IPS-18c (cell line): ENCODE data around the gene IGF1R.
A peak's percentile ranks its signal among the peaks of the same experiment; 100 is the strongest.

ENCODE experiments used
- H3K4me3 ChIP-seq: 2 replicates; pipeline ENCODE4 v1.7.0; 2013; ENCODE audit warnings: low read depth, mild to moderate bottlenecking, low read length, moderate library complexity; ENCODE audit not compliant: insufficient read depth
- H3K9me3 ChIP-seq: one replicate; pipeline ENCODE4 v1.6.1; 2013; ENCODE audit warnings: mild to moderate bottlenecking, low read length, moderate library complexity; ENCODE audit not compliant: control insufficient read depth, insufficient read depth

The IGF1R gene

DNA sequence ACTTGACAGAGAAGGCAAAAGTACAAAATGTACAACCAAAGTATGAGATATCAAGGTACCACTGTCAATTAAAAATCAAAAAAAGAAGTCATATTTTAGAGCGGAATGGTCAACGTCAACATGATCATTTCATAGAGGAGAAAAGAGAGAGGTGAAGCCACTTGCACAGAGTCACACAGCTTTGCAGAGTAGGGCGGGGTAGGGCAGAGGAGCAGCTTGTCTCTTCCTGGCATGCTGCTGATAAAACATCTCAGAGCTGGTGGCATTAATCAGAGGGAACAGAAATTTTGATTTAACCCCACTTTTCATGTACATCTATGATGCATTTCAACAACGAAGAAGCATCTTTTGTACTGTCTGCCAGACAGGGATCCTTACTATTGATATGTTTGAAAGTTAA, 5.2 kb upstream of the IGF1R start:
- H3K9me3 ChIP-seq: no peaks in the 10 kb centered on the region
- H3K4me3 ChIP-seq: no peak overlapping the region

- peak overlapping the region; percentile 86 for H3K4me3 ChIP-seq
- no peaks in the 10 kb centered on the region for H3K9me3 ChIP-seq
Observed at GRCh38 chr15:98646546-98647025, 1.8 kb upstream of the IGF1R start.

- Histone ChIP-seq H3K4me3 (peak overlapping the region; percentile 86), H3K9me3 (no peaks in the 10 kb centered on the region)
Observed at GRCh38 chr15:98647026-98647773, 1.1 kb upstream of the IGF1R start.

DNA sequence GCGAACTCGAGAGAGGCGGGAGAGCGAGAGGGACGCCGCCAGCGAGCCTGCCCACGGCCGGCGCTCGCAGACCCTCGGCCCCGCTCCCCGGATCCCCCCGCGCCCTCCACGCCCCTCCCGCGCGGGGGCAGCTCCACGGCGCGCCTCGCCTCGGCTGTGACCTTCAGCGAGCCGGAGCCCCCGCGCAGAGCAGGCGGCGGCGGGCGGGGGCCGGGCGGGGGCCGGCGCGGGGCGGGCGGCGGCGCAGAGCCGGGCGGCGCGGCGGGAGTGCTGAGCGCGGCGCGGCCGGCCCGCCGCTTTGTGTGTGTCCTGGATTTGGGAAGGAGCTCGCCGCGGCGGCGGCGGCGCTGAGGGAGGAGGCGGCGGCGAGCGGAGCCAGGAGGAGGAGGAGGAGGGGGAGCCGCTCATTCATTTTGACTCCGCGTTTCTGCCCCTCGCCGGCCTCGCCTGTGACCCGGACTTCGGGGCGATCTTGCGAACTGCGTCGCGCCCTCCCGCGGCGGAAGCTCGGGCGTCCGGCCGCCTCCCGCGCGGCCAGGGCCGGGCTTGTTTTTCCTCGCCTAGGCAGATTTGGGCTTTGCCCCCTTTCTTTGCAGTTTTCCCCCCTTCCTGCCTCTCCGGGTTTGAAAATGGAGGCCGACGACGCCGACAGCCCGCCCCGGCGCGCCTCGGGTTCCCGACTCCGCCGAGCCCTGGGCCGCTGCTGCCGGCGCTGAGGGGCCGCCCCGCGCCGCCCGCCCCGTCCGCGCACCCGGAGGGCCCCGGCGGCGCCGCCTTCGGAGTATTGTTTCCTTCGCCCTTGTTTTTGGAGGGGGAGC, 524 bp downstream of the IGF1R start:
- H3K4me3 ChIP-seq: peak overlapping the region; percentile 82
- no peaks in the 10 kb centered on the region for H3K9me3 ChIP-seq

DNA sequence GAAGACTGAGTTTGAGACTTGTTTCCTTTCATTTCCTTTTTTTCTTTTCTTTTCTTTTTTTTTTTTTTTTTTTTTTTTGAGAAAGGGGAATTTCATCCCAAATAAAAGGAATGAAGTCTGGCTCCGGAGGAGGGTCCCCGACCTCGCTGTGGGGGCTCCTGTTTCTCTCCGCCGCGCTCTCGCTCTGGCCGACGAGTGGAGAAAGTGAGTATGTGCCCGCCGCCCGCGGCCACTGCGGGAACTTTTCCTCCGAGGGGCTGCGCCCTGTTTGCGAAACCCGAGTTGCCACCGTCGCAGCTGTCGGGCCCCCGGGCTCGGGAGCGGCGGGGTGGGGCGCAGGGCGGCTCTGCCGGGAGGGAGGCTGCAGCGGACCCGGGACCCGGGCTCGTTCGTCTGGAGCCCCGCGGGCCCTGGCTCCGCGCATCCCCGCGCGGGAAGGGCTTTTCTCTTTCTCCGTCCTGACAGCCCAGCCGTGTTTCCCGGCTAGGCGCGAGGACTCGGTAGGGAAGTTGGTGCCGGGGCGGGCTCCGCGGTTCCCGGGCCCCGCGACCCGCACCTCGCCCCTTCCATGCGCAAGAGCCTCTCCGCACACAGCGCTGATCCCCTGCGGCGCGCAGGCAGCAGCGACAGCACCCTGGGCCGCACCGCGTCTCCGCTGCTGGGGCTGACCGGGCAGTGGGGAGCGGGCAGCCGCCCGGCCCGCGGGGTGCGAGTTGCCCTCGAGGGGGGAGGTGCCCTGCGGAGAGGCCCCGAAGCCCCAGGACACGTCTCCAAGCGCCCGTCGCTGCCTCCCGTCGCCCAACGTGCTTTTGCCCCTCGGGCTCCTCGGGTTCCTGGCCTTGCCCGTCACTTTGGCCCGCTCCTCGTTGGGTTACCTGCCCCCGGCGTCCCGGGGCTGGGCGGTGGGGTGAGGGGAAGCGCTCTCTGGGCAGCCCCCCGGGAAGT, 1.4 kb downstream of the IGF1R start:
- Histone ChIP-seq H3K4me3 (peak overlapping the region; percentile 82), H3K9me3 (no peaks in the 10 kb centered on the region)

DNA sequence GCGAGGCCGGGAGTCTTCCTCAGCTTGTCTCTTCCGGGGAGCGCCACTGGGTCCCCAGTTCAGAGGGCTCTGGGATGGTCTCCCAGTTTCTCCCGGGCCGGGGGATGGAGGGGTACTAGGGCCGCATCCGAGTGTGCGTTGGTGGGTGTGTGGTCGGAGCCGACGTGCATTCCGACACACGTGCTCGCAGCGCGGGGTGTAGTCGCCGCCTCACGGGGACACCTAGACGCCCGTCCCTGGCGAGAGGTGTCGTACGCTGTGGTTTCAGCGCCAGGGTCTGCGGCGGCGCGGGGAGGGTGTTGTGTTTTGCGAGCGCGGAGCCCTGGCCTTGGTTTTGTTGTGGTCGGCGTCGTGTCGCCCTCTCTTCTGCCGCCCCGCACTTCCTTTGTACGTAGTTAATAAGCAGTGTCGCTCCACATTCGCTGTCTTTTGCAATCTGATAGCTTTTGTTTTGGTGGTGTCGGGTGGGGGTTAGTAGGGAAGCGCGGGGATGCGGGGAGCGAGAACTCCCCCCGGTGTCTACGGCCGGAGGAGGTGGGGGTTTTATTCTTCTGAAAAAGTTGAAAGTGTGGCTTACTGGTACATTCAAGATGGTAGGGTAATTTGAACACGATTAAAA, 2.2 kb downstream of the IGF1R start:
- H3K9me3 ChIP-seq: no peaks in the 10 kb centered on the region
- peak overlapping the region; percentile 82 for H3K4me3 ChIP-seq

DNA sequence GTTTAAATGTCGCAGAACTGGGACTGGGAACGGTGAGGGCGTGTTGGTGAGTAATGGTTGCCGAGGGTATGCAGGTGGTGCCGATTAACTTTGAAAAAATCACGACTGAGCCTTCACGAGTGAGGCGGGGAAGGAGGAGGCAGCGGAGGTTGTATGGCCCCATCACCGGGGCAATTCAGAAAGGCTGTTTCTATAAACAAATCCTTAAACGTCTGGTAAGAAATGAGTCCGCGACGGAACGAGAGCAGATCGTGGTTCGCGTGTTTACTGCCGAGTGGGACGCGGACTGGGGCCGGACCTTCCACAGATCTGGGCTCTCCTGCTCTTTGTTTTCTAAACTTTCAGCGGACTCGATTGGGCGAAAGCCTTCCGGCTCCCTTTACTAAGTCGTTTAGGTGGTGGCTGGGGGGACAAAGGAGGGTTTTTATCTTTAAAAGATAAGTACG, 2.7 kb downstream of the IGF1R start:
- H3K4me3 ChIP-seq: peak overlapping the region; percentile 82
- no peaks in the 10 kb centered on the region for H3K9me3 ChIP-seq

DNA sequence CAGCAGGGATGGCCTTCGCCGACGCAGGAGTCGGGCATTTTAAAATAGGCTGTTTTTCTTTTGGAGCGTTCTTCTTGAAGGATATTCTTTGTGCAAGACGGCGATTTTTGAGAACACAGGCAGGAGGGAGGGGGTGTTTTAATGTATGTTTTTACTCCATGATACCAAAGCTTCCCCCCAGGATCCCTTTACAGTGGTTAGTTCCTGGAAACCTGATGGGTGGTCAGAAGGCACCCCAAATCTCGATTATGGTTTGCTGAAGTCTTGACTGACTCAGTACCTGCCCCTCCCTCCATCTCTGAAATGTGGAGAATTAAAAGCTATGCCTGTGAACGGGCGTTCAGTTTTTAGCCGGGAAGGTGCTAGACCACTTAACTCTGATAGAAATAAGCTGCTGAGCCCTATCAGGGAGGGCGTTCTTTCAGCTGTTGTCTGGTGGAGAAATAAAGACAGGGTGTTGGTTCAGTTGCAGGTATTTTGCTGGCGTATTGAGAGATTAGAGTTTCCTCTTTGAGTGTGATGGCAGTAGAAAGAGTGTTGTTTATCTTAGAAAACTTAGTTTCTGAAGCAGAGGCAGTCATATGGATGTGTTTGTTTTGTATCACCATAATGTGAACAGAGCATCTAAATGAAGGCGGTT, 3.4 kb downstream of the IGF1R start:
- H3K4me3 ChIP-seq: peak overlapping the region; percentile 82
- no peaks in the 10 kb centered on the region for H3K9me3 ChIP-seq

DNA sequence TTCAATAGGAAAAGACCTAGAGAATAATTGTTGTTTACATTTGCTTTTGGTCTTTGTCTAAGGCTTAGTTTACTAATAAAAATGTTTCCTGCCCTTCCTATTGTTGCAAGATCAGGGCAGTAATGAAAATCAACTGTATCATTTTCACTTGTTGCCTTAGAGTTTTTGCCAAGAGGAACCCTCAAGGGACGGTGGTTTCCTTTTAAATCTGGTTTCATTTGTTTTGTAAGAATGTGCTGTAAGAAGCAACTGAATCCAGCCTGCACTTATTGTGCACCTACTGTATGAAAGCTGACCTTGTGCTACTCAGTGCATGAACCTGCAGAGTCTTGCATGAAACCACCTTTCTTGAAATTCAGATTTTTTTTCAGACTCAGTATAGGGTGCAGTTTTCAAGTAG, 5.3 kb downstream of the IGF1R start:
- H3K4me3 ChIP-seq: no peak overlapping the region
- no peaks in the 10 kb centered on the region for H3K9me3 ChIP-seq

DNA sequence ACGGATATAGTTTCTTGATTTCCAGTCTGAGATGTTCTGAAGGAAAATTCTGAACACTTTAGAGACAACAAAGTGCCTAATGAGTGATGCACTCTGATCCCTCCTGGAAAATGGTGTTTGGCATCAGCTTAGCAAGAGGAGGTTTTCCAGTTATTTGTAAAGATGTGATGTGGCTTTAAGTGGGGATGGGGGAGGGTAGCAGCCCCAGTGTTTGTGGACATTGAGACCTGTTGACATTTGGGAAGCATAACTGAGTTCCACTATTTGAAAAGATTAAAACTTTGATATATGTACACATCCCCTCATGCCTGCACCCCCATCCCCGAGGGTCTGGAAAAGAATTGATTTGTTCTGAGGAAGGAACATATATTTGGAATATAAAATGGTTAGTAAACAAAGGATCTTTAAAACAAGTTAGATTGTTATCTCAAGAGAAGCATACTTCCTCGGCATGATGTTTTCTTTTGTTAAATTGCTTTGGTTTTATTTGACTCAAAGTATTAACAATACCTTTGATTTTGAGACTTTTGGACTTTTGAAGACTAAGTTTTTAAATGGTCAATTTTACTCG, 6.5 kb downstream of the IGF1R start:
- Histone ChIP-seq H3K9me3 (no peaks in the 10 kb centered on the region), H3K4me3 (no peak overlapping the region)

GRCh38 chr15:98655732-98656131, 7.4 kb downstream of the IGF1R start:
- no peaks in the 10 kb centered on the region for H3K9me3 ChIP-seq

DNA sequence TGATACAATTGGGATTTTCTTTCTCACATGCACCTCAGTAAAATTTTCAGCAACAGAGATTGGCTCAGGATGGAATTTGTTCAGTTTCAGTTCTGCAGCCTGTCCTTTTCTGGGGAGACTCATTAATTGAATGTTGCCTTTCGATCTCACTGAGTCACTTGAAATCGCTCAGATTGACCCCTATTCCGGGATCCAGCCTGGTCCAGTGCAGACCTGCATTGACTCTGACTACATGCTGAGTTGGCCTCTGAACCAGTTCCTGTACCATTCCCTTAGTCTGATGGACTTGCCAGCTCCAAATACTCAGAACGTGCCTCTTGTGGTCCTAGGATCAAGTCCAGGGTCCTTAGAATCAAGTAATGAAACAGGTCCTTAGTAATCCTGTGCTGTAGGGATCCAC, 9.4 kb downstream of the IGF1R start:
- Histone ChIP-seq H3K9me3 (no peaks in the 10 kb centered on the region), H3K4me3 (no peak overlapping the region)

More at GRCh38 chr15:98655732-98656131, 7.4 kb downstream of the IGF1R start:
- no peak overlapping the region for H3K4me3 ChIP-seq

DNA sequence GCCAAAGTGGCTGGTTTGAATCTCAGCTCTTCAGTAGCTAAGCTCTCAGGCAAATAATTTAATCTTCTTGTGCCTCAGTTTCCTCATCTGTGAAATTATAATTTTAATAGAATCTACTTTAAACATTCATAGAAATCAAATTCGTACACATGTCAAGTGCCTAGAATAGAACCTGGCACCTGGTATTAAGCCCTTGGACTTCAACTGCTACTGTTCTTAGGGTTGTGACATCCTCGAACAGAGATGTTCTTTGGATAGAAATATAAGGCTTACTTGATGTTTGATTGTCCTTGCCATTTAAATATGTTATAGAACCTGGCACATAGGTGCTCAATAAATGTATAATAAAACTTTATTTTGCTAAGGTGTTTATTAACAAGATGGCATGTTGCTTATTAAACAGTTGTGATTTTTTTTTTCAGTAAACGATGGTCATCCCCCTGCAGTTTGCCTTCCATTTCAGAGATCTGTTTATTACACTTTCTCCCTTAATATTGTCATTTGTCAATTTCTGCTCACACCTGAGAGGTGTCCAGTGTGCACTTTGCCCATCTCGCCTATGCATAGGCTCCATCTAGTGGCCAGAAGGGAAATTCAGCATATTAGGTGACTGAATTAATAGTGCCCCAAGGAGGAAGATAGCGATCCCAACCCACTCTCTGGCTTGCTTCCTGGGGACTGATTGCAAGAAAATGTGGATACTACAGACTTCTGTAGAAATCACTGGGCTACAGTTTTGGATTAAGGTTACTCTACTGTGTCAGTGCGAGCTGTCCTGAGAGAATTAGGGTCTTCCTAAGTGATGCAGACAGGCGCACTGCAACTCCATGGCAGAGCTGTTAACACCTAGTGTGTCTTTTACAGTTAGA, 10.7 kb downstream of the IGF1R start:
- H3K9me3 ChIP-seq: no peaks in the 10 kb centered on the region
- H3K4me3 ChIP-seq: no peak overlapping the region

GRCh38 chr15:98660055-98660454, 11.7 kb downstream of the IGF1R start:
- H3K4me3 ChIP-seq: no peak overlapping the region
- H3K9me3 ChIP-seq: no peaks in the 10 kb centered on the region

- no peaks in the 10 kb centered on the region for H3K9me3 ChIP-seq
- no peak overlapping the region for H3K4me3 ChIP-seq
Observed at GRCh38 chr15:98663045-98663444, 14.7 kb downstream of the IGF1R start.
